ENCODE results near the gene ZBTB3. TPM values are rescaled to one million over a fixed set of nuclear protein-coding genes. Genes with fewer than 3 reads are reported as not detected.

ZBTB3 gene
- total and polyA plus RNA-seq, 2 of the 13 experiments (the other 11 are each of a cell fraction or from before 2014, with no cell fraction given): 3.4 to 5.2 TPM

GRCh38 chr11:62787005-62787759 is 33.2 kb upstream of the ZBTB3 start, which contains the start of gene TMEM179B (continued):
- TF ChIP-seq HNF1A (IDR thresholded peaks at IDR 0.05; ENCODE audit: low read depth) (no peak), HNF1A (CRISPR knock-in tag; IDR thresholded peaks at IDR 0.05; ENCODE audit: borderline replicate concordance) (peak; percentile 83; the same call in 1 of the 2 replicates), SOX6 (IDR thresholded peaks at IDR 0.05) (no peak), SOX6 (CRISPR knock-in tag; IDR thresholded peaks at IDR 0.05) (peak; percentile 74), ZNF160 (CRISPR knock-in tag; IDR thresholded peaks at IDR 0.05) (peak; percentile 89), TRIM24 (CRISPR knock-in tag; IDR thresholded peaks at IDR 0.05) (no peak), ZFP36 (IDR thresholded peaks at IDR 0.05; ENCODE audit: borderline replicate concordance, low read depth, low read length, partially characterized antibody) (no peak), RERE (CRISPR knock-in tag; IDR thresholded peaks at IDR 0.05; ENCODE audit: low read depth) (0 out of 2 replicates have a peak, but pooled peaks have one; percentile 50), ETV6 (CRISPR knock-in tag; conservative IDR thresholded peaks at IDR 0.05) (peak; percentile 75), SALL2 (CRISPR knock-in tag; IDR thresholded peaks at IDR 0.05) (peak; percentile 88), THAP11 (CRISPR knock-in tag; IDR thresholded peaks at IDR 0.05) (peak; percentile 90), HINFP (CRISPR knock-in tag; IDR thresholded peaks at IDR 0.05; ENCODE audit: low read depth) (peak; percentile 89)
- TF ChIP-seq, protein P1, sequence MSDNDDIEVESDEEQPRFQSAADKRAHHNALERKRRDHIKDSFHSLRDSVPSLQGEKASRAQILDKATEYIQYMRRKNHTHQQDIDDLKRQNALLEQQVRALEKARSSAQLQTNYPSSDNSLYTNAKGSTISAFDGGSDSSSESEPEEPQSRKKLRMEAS (IDR thresholded peaks at IDR 0.05): peak; percentile 91
- TF ChIP-seq, protein P2, sequence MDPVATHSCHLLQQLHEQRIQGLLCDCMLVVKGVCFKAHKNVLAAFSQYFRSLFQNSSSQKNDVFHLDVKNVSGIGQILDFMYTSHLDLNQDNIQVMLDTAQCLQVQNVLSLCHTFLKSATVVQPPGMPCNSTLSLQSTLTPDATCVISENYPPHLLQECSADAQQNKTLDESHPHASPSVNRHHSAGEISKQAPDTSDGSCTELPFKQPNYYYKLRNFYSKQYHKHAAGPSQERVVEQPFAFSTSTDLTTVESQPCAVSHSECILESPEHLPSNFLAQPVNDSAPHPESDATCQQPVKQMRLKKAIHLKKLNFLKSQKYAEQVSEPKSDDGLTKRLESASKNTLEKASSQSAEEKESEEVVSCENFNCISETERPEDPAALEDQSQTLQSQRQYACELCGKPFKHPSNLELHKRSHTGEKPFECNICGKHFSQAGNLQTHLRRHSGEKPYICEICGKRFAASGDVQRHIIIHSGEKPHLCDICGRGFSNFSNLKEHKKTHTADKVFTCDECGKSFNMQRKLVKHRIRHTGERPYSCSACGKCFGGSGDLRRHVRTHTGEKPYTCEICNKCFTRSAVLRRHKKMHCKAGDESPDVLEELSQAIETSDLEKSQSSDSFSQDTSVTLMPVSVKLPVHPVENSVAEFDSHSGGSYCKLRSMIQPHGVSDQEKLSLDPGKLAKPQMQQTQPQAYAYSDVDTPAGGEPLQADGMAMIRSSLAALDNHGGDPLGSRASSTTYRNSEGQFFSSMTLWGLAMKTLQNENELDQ (CRISPR knock-in tag; IDR thresholded peaks at IDR 0.05; ENCODE audit: borderline replicate concordance): no peak; the same call in 1 of the 2 replicates
